BE2C (cell line): ENCODE measurements around the gene PRRT1.

Experiments
- DNase-seq: peaks from one replicate; pipeline ENCODE4 v3.0.0-alpha.2; 2020
- H3K27me3 ChIP-seq: fragments of 250-450 bp; sonication (Bioruptor Pico); 2 replicates; pipeline ENCODE4 v1.5.1; 2020; ENCODE audit warnings: mild to moderate bottlenecking
- H3K36me3 ChIP-seq: fragments of 250-450 bp; sonication (Bioruptor Pico); 2 replicates; pipeline ENCODE4 v1.5.1; 2020; ENCODE audit warnings: mild to moderate bottlenecking
- H3K4me1 ChIP-seq: fragments of 250-450 bp; sonication (Bioruptor Pico); 2 replicates; pipeline ENCODE4 v1.5.1; 2020
- H3K4me3 ChIP-seq: 2 replicates; pipeline ENCODE4 v1.5.1; 2011; ENCODE audit warnings: low read depth, low read length
- H3K9me3 ChIP-seq: fragments of 250-450 bp; sonication (Bioruptor Pico); 2 replicates; pipeline ENCODE4 v1.5.1; 2020
- TF ChIP-seq, protein P1 (sequence below): IDR thresholded peaks from 2 replicates; pipeline ENCODE4 v1.5.1; 2012; ENCODE audit warnings: mild to moderate bottlenecking, low read depth, low read length

PRRT1 gene

DNA sequence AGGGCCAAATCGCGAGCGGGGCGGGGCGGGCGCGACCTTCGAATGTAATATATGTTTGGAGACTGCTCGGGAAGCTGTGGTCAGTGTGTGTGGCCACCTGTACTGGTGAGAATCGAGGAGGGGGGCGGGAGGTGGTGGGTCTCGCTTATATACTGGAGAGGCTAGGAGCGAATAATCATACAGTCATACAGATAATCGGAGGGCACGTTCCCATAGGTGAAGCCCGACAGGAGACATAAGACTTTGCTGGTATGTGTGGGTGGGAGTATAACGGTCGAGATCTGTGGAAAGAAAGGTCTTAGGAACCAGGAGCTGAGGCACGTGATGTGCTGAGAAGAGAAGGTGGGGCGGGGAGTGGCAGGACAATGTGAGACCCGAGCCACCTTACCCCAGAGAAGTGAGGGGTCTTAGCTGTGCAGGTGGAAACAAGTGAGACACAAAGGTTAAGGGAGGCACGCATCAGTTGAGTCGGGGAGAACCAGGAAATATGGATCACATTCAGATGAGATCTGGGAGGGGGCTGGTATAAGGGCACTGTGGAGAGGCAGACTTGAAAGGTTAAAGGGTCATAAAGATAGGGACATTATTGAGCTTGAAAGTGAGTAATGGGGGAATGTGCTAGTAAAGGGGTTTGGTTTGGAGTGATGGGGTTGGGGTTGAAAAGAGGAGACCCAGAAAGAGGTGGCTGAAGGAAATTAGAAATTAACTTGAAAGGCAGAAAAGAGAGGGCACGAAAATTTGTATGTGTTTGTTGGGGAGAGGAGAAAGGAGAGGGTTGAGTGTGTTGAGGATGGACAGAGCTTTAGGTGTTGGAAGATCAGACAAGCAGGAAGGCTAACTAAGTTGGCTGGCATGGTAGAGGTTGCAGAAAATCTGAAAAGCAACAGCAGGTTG lies 27.1 kb upstream of the PRRT1 start:
- no peaks in the 10 kb centered on the region for H3K27me3 ChIP-seq
- DNase-seq = no peak
- TF ChIP-seq, protein P1, sequence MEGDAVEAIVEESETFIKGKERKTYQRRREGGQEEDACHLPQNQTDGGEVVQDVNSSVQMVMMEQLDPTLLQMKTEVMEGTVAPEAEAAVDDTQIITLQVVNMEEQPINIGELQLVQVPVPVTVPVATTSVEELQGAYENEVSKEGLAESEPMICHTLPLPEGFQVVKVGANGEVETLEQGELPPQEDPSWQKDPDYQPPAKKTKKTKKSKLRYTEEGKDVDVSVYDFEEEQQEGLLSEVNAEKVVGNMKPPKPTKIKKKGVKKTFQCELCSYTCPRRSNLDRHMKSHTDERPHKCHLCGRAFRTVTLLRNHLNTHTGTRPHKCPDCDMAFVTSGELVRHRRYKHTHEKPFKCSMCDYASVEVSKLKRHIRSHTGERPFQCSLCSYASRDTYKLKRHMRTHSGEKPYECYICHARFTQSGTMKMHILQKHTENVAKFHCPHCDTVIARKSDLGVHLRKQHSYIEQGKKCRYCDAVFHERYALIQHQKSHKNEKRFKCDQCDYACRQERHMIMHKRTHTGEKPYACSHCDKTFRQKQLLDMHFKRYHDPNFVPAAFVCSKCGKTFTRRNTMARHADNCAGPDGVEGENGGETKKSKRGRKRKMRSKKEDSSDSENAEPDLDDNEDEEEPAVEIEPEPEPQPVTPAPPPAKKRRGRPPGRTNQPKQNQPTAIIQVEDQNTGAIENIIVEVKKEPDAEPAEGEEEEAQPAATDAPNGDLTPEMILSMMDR = no peak
- no peaks in the 10 kb centered on the region for H3K36me3 ChIP-seq
- no peaks in the 10 kb centered on the region for H3K9me3 ChIP-seq
- H3K4me3 ChIP-seq = peak overlapping the region; percentile 96
- no peaks in the 10 kb centered on the region for H3K4me1 ChIP-seq

DNA sequence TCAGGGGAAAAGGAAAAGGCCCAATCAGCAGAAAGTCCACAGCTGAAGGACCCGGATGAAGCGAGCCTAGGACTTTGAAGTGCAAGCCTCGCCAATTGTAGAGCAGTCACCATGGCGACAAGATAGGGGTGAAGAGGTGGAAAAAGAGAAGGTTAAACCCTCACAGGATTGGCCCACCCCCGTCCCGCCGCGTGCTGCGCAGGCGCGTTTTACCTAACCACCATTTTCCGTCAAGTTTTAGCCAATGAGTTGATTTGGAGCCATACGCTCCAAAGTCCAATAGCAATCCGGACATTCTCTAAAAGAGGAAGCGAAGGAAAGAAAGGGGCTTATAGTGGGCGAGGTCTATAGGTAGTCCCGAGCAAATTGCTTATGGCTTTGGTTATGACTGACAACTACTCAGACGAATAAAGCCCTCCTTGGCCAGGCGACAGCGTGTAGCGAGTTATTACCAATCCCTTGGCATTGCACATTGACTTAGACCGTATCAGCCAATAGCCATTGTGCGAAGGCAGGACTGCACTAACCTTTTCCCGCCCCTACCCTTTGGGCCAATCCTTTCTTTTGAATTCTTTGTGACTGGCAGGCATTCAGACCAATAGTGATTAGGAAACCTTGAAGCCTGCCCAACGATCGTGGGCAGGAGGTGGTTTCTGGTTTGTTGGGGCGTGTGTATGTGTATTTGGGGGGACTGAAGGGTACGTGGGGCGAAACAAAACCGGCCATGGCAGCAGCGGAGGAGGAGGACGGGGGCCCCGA lies 26.2 kb upstream of the PRRT1 start, which contains the start of gene RNF5:
Gene RNF5 (plus strand): TSS at position 618 of the 759 bp plus-strand sequence. CDS start 107 bp downstream, at position 725.
- peak within 1 kb of the TSS; percentile 96 for H3K4me3 ChIP-seq
- peak; percentile 97 for DNase-seq
- no peaks in the 10 kb centered on the region for H3K27me3 ChIP-seq
- H3K9me3 ChIP-seq = no peaks in the 10 kb centered on the region
- TF ChIP-seq, protein P1 = no peak
- no peaks in the 10 kb centered on the region for H3K36me3 ChIP-seq
- H3K4me1 ChIP-seq = no peaks in the 10 kb centered on the region

DNA sequence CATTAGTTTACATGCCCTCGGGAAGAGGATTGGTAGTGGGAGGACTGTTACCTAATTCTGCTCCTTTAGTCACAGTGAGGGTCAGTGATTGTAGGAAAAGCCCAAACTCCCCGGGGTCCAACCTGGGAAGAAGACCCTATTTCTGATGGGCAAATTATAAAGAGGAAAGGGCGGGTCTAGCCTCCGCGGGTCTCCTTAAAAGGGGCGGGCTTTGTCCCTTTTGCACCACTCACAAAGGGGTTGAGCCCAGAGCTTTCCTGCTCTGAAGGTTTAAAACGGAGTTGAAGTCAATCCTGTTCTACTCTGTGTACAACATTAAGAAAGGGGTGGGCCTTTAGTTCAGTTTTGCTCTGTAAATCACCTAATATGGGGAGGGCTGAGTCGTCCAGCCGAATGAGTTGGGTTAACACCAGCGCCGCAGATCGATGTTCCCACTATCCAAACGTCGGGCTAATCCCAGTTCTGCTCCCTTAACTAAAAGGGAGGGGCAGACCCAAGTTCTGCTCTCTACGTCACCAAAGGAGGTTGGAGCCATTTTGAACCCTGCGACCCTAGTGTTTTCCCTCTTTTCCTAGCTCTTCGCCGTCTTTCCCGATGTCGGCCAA lies 25.5 kb upstream of the PRRT1 start:
- no peaks in the 10 kb centered on the region for H3K9me3 ChIP-seq
- H3K4me1 ChIP-seq = no peaks in the 10 kb centered on the region
- no peaks in the 10 kb centered on the region for H3K36me3 ChIP-seq
- no peaks in the 10 kb centered on the region for H3K27me3 ChIP-seq
- TF ChIP-seq, protein P1 = no peak
- DNase-seq = peak; percentile 69
- peak overlapping the region; percentile 96 for H3K4me3 ChIP-seq

DNA sequence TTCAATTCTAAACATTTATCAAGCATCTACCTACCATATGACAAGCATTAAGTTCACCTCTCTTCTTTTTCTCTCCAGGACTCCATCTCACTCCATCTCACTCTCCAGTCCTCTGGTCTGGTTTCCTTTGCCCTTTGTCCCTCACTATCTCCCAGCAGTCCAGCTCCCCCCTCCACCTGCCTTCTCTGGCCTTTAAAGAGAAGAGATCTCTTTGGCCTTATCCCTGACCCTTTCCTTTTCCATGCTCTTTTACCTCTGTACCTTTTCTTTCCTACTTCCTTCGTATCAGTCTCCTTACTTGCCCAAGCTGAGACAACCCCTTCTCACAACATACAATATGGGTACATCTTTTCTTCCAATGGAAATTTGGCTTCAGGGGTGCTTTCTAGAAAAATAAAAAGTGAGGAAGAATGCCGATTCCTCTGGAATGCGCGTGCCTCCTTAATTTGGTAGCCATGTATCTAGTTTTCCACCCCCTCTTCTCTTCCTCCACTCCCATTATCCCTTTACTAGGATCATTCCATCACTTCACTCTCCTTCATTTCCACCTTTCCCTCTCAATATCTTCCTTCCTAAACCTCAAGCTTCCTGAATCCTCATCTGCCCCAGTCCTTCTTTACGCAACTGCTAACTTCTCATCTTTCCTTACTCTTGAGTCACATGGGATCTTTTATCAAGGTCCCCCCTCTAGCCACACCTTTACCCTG lies 24.9 kb upstream of the PRRT1 start:
- no peaks in the 10 kb centered on the region for H3K9me3 ChIP-seq
- peak overlapping the region; percentile 96 for H3K4me3 ChIP-seq
- H3K36me3 ChIP-seq = no peaks in the 10 kb centered on the region
- TF ChIP-seq, protein P1 = no peak
- no peak for DNase-seq
- H3K4me1 ChIP-seq = no peaks in the 10 kb centered on the region
- H3K27me3 ChIP-seq = no peaks in the 10 kb centered on the region

DNA sequence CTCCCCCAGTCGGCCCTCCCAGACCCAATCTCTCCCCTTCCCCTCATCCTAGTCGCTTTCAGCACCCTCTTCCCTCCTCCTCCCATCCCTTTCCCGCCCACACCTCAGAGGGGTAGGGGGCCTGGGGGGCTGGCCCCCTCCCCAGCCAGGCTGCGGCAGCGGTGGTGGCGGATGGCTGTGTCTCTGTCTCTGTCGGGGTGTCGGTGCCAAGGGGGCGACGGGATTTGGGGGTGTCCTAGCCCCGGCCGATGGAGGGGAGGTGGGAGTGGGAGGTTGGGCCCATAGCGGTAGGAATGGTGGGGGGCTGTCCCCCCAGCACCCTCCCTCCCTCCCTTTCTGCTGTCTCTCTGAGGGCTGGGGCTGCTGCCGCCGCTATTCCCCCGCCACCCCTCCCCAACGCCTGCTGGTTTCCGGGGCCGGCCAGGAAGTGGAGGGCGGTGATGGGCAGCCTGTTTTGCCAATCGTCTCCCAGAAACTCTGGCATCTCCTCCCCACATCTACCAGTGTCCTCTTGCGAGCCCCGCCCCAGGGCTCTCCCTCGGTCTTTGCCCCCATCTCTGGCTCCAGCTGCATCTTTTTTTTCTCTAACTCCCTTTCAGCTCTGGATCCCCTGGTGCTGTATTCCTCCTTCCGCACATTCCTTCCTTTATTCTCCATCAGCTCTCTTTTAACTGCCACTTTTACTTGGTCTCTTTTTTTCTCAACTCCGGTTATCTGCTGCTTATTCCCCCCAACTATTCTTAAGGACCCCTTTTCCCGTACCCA lies 24.2 kb upstream of the PRRT1 start, which contains the start of gene AGPAT1:
Gene AGPAT1 (minus strand): TSS at position 374 of the 765 bp plus-strand sequence. CDS start 4,588 bp downstream, outside the sequence.
- Histone ChIP-seq H3K36me3 (peaks cover 2% of the 10 kb centered on the region), H3K27me3 (no peaks in the 10 kb centered on the region), H3K4me1 (no peaks in the 10 kb centered on the region), H3K9me3 (no peaks in the 10 kb centered on the region), H3K4me3 (peak within 1 kb of the TSS; percentile 96)
- TF ChIP-seq, protein P1 = no peak
- peak; percentile 97 for DNase-seq
